HFFc6 (cell line): Measurements from ENCODE around the gene ACTN2. TPM values are rescaled to one million over a fixed set of nuclear protein-coding genes. Genes with fewer than 3 reads are reported as not detected.

ENCODE experiments used
- DNase-seq: peaks from one replicate; pipeline ENCODE4 v3.0.0-alpha.2; 2018
- H3K27ac Mint-ChIP-seq: 2 replicates; pipeline ENCODE4 v1.8.0; 2020; ENCODE audit warnings: mild to moderate bottlenecking, mixed read lengths
- H3K27me3 Mint-ChIP-seq: 2 replicates; pipeline ENCODE4 v1.8.0; 2021; ENCODE audit warnings: mild to moderate bottlenecking, moderate library complexity, mixed read lengths; ENCODE audit not compliant: insufficient read depth
- H3K36me3 Mint-ChIP-seq: 2 replicates; pipeline ENCODE4 v1.8.0; 2021; ENCODE audit warnings: low read depth, mixed read lengths
- H3K4me1 Mint-ChIP-seq: 2 replicates; pipeline ENCODE4 v1.8.0; 2020; ENCODE audit warnings: low read depth, mixed read lengths
- H3K4me3 Mint-ChIP-seq: 2 replicates; pipeline ENCODE4 v1.8.0; 2020; ENCODE audit warnings: mild to moderate bottlenecking, moderate library complexity, mixed read lengths
- H3K9me3 Mint-ChIP-seq: 2 replicates; pipeline ENCODE4 v1.8.0; 2020; ENCODE audit warnings: mild to moderate bottlenecking, mixed read lengths
- total RNA-seq, 6 experiments: library from RNA; stranded (reverse); fragmentation: NEBNext Ultra II Directional; extraction: Animal tissue kit (Norgen Biotek cat#: 25700); gene quantifications; 2 replicates in 1 of 6; 3 replicates in 5 of 6; pipeline ENCODE4 v1.2.3, GENCODE V29; 2021
- TF ChIP-seq, protein P1 (sequence below): fragments of 200-600 bp; sonication (generic); IDR thresholded peaks from 2 replicates; pipeline ENCODE4 v1.5.0; 2021; ENCODE audit warnings: antibody characterized with exemption, mild to moderate bottlenecking

ACTN2 gene
- total RNA-seq, 6 experiments from 2014 or later: not detected

DNA sequence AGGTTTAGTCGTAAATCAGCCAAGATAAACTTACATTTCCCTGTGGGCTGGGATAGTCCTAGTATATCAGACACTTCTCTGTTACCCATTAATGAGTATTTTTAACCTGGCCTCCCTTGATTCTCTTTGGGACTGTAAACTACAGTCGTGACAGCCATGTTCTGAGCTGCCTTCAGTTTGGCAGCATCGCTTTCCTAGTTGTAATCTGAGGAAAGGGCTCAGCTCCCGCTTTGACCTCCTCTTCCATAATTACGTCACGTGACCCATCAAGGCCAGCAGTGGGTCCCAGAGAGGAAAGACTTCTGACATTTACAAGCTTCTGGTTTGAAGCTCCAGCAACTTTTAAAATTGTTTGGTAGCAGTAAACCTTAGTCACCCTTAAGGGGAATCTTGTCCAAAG, 74.2 kb downstream of the ACTN2 start:
- peaks cover 8% of the 10 kb centered on the region for H3K4me1 Mint-ChIP-seq
- no peaks in the 10 kb centered on the region for H3K9me3 Mint-ChIP-seq
- no peak overlapping the region for H3K4me3 Mint-ChIP-seq
- no peak for DNase-seq
- H3K36me3 Mint-ChIP-seq: no peaks in the 10 kb centered on the region
- TF ChIP-seq, protein P1, sequence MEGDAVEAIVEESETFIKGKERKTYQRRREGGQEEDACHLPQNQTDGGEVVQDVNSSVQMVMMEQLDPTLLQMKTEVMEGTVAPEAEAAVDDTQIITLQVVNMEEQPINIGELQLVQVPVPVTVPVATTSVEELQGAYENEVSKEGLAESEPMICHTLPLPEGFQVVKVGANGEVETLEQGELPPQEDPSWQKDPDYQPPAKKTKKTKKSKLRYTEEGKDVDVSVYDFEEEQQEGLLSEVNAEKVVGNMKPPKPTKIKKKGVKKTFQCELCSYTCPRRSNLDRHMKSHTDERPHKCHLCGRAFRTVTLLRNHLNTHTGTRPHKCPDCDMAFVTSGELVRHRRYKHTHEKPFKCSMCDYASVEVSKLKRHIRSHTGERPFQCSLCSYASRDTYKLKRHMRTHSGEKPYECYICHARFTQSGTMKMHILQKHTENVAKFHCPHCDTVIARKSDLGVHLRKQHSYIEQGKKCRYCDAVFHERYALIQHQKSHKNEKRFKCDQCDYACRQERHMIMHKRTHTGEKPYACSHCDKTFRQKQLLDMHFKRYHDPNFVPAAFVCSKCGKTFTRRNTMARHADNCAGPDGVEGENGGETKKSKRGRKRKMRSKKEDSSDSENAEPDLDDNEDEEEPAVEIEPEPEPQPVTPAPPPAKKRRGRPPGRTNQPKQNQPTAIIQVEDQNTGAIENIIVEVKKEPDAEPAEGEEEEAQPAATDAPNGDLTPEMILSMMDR: no peak
- H3K27me3 Mint-ChIP-seq: peaks cover 3% of the 10 kb centered on the region
- H3K27ac Mint-ChIP-seq: no peak overlapping the region

DNA sequence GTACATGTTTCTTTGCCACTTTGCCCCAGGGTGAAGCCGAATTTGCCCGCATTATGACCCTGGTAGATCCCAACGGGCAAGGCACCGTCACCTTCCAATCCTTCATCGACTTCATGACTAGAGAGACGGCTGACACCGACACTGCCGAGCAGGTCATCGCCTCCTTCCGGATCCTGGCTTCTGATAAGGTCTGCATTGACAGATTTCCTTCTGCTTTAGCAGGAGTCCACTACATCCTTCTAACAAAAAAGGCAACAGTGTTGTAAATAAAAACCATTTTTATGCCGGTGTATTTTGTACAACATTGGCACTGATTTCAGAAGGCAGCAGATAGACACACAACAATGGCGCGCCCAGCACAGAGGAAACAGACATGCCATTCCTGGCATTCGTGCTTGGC, 74.7 kb downstream of the ACTN2 start:
- Mint-ChIP-seq H3K9me3 (no peaks in the 10 kb centered on the region), H3K4me3 (no peak overlapping the region), H3K27ac (no peak overlapping the region), H3K27me3 (peaks cover 3% of the 10 kb centered on the region), H3K4me1 (peaks cover 8% of the 10 kb centered on the region), H3K36me3 (no peaks in the 10 kb centered on the region)
- TF ChIP-seq, protein P1: no peak
- no peak for DNase-seq

DNA sequence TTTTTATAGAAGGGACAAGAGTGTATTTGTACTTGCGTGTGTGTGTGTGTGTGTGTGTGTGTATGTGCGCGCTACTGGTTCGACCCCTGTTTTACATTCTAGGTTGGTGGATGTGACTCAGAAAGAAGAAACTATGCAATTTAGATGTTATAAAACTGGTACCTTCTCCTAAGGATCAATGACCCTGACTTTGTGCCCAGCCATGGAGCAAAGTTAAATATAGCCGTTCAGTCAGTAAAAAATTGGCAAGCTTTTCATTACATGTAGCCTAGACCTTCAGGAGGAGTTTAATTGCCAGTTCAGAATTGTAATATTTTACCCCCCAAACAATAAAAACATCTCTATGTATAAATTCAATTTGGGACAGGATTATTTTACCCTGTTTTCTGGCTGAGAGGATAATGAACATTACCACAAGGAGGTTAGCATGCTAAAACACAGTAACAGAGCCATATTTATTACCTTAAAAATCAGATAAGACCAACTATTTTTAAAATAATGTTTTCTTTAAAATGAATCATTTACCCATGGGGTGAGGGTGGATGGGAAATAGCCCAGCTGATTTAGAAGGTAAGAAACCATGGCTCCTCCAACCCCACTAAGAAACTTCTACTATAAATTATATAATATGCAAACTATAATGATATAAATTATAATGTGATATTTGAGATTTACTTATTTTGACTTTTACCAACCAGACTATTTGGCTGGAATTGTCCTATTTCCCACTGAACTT, 75.3 kb downstream of the ACTN2 start:
- TF ChIP-seq, protein P1: no peak
- Mint-ChIP-seq H3K27ac (no peak overlapping the region), H3K36me3 (no peaks in the 10 kb centered on the region), H3K4me1 (peaks cover 8% of the 10 kb centered on the region), H3K27me3 (peaks cover 3% of the 10 kb centered on the region), H3K4me3 (no peak overlapping the region), H3K9me3 (no peaks in the 10 kb centered on the region)
- no peak for DNase-seq

DNA sequence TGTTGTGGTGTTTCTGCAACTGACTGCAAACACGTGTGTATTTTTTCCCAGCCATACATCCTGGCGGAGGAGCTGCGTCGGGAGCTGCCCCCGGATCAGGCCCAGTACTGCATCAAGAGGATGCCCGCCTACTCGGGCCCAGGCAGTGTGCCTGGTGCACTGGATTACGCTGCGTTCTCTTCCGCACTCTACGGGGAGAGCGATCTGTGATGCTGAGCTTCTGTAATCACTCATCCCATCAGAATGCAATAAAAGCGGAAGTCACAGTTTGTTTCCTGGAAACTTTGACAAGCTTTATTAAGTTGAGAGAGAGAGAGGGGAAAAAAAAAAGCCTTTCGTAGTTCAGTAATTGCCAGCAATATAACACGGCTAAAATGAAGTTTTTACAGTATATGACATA, 76.1 kb downstream of the ACTN2 start:
- Mint-ChIP-seq H3K27ac (no peak overlapping the region), H3K4me3 (peak overlapping the region; percentile 29), H3K27me3 (peaks cover 3% of the 10 kb centered on the region), H3K36me3 (no peaks in the 10 kb centered on the region), H3K9me3 (no peaks in the 10 kb centered on the region), H3K4me1 (peaks cover 8% of the 10 kb centered on the region)
- TF ChIP-seq, protein P1: no peak
- no peak for DNase-seq

DNA sequence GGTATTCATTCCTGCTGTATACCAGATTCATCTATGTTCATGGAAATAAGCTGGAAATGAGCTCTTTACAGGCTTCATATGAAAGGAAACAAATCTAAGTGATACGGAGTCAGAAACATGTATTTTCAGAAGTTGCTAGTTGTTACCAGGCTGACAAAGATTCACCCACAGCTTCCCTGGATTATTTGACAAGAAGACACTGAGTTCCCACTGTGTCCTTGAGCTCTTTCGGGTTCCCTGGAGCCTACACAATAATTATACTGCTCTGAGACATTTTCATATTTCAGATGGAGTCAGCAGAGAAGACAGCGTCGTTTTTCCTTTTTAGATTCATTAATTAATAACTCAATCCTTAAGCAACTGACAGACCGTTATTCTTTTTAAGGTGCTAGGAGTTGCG, 79.5 kb downstream of the ACTN2 start:
- Mint-ChIP-seq H3K4me3 (no peak overlapping the region), H3K36me3 (no peaks in the 10 kb centered on the region), H3K27me3 (peaks cover 3% of the 10 kb centered on the region), H3K4me1 (peaks cover 8% of the 10 kb centered on the region), H3K9me3 (no peaks in the 10 kb centered on the region), H3K27ac (no peak overlapping the region)
- TF ChIP-seq, protein P1: no peak
- no peak for DNase-seq
